Osteoblast (primary cell): ENCODE measurements around the gene CACNA2D3. TPM values are rescaled to one million over a fixed set of nuclear protein-coding genes. Genes with fewer than 3 reads are reported as not detected.

Experiments
- DNase-seq: peaks from one replicate; pipeline ENCODE4 v3.0.0; 2011; ENCODE audit warnings: low spot score, mixed read lengths; ENCODE audit not compliant: insufficient read length; ENCODE audit errors: missing footprints
- H2AFZ ChIP-seq: 2 replicates; pipeline ENCODE4 v1.6.0; 2011; ENCODE audit warnings: mild to moderate bottlenecking, low read length
- H3K27ac ChIP-seq: 2 replicates; pipeline ENCODE4 v1.5.1; 2011; ENCODE audit warnings: mild to moderate bottlenecking, low read depth, low read length, moderate library complexity
- H3K27me3 ChIP-seq: 2 replicates; pipeline ENCODE4 v1.6.0; 2012; ENCODE audit warnings: mild to moderate bottlenecking, control low read depth, inconsistent platforms, low read length, moderate library complexity; ENCODE audit not compliant: insufficient read depth
- H3K36me3 ChIP-seq: 2 replicates; pipeline ENCODE4 v1.5.1; 2011; ENCODE audit warnings: mild to moderate bottlenecking, low read length, control low read depth, moderate library complexity; ENCODE audit not compliant: insufficient read depth
- H3K4me1 ChIP-seq: 2 replicates; pipeline ENCODE4 v1.5.1; 2011; ENCODE audit warnings: mild to moderate bottlenecking, low read length, control low read depth, moderate library complexity; ENCODE audit not compliant: insufficient read depth
- H3K4me2 ChIP-seq: 2 replicates; pipeline ENCODE4 v1.6.0; 2011; ENCODE audit warnings: mild to moderate bottlenecking, low read length; ENCODE audit not compliant: insufficient read depth
- H3K4me3 ChIP-seq: fragments of 200-600 bp; sonication (generic); 3 replicates; pipeline ENCODE4 v1.5.1; 2012; ENCODE audit warnings: mild to moderate bottlenecking, low read length, inconsistent platforms; ENCODE audit not compliant: insufficient read depth
- H3K79me2 ChIP-seq: 2 replicates; pipeline ENCODE4 v1.6.0; 2012; ENCODE audit warnings: mild to moderate bottlenecking, low read length, control low read depth, inconsistent platforms; ENCODE audit not compliant: insufficient read depth
- H3K9me3 ChIP-seq: 2 replicates; pipeline ENCODE4 v1.5.1; 2011; ENCODE audit warnings: low read depth, low read length, control low read depth
- H4K20me1 ChIP-seq: 2 replicates; pipeline ENCODE4 v1.6.0; 2012; ENCODE audit warnings: mild to moderate bottlenecking, low read length, control low read depth; ENCODE audit not compliant: insufficient read depth
- CTCF ChIP-seq: IDR thresholded peaks from 2 replicates; pipeline ENCODE4 v1.5.1; 2011; ENCODE audit warnings: mild to moderate bottlenecking, low read depth, low read length, moderate library complexity; ENCODE audit errors: extremely low read depth
- total RNA-seq: library from RNA; depleted of rRNA; stranded (reverse); fragments of >200 nt; gene quantifications from 2 replicates; pipeline ENCODE4 v1.2.3, GENCODE V29; 2012

CACNA2D3 gene
- total RNA-seq, 1 donor = 0.36 TPM

- TF ChIP-seq CTCF = no peak
- Histone ChIP-seq H2AFZ (no peak overlapping the region), H3K36me3 (no peaks in the 10 kb centered on the region), H3K27me3 (no peaks in the 10 kb centered on the region), H3K4me1 (no peaks in the 10 kb centered on the region), H3K79me2 (no peaks in the 10 kb centered on the region), H3K27ac (no peak overlapping the region), H3K4me2 (no peak overlapping the region), H3K4me3 (no peak overlapping the region), H3K9me3 (peaks cover 3% of the 10 kb centered on the region), H4K20me1 (no peaks in the 10 kb centered on the region)
- DNase-seq = no peak
Observed at GRCh38 chr3:54270816-54271526, 148.6 kb downstream of the CACNA2D3 start.

GRCh38 chr3:54273791-54274190 is 151.4 kb downstream of the CACNA2D3 start:
- Histone ChIP-seq H3K27me3 (no peaks in the 10 kb centered on the region), H3K36me3 (no peaks in the 10 kb centered on the region), H3K4me3 (no peak overlapping the region), H3K79me2 (no peaks in the 10 kb centered on the region), H3K4me2 (no peak overlapping the region), H3K9me3 (no peaks in the 10 kb centered on the region), H4K20me1 (no peaks in the 10 kb centered on the region), H3K4me1 (no peaks in the 10 kb centered on the region), H2AFZ (no peak overlapping the region), H3K27ac (no peak overlapping the region)
- no peak for DNase-seq
- no peak for TF ChIP-seq CTCF

- no peak overlapping the region for H3K4me3 ChIP-seq
- no peak for TF ChIP-seq CTCF
- H3K27me3 ChIP-seq = no peaks in the 10 kb centered on the region
- H3K4me2 ChIP-seq = no peak overlapping the region
- H3K27ac ChIP-seq = no peak overlapping the region
- H3K9me3 ChIP-seq = no peaks in the 10 kb centered on the region
- no peaks in the 10 kb centered on the region for H4K20me1 ChIP-seq
- no peaks in the 10 kb centered on the region for H3K79me2 ChIP-seq
- no peaks in the 10 kb centered on the region for H3K4me1 ChIP-seq
- no peak for DNase-seq
- no peak overlapping the region for H2AFZ ChIP-seq
- H3K36me3 ChIP-seq = no peaks in the 10 kb centered on the region
Observed at GRCh38 chr3:54274607-54275006, 152.3 kb downstream of the CACNA2D3 start.

- Histone ChIP-seq H3K4me1 (no peaks in the 10 kb centered on the region), H3K4me2 (no peak overlapping the region), H3K4me3 (no peak overlapping the region), H2AFZ (no peak overlapping the region), H3K36me3 (no peaks in the 10 kb centered on the region), H3K79me2 (no peaks in the 10 kb centered on the region), H3K27me3 (no peaks in the 10 kb centered on the region), H3K9me3 (no peaks in the 10 kb centered on the region), H3K27ac (no peak overlapping the region), H4K20me1 (no peaks in the 10 kb centered on the region)
- TF ChIP-seq CTCF = no peak
- DNase-seq = no peak
Observed at GRCh38 chr3:54279005-54279583, 156.7 kb downstream of the CACNA2D3 start.
